ENCODE data around the gene CNBD2.

CNBD2 gene

DNA sequence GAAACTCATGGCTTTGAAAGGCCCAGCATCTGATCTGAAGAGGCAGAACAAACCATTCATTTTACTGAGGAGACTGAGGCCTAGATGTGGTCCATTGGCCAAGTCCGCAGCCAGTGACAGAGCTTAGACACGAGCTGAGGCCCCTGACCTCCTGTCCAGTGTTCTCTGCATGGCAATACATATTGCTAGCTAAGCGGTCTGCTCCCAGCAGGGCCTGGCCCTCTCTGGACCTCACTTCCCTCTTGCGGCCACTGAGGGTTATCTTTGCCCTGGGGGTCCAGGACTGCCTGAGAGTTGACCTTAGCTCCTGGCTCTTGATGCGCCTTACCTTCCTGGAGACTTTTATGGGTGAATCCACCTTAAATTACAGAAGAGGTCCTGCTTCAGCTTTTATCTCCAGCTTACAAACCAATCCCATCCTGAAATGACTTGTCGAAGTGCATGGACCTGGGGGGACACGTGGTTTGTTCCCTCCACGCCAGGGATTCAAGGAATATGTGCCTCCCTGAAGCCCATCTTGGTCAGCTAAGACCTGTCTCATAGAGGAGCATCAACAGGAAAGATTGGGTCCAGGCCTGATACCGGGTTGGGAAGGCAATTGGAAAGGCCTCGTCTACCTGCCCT lies 75.6 kb downstream of the CNBD2 start:
- no peak for TF ChIP-seq SIN3A (IDR thresholded peaks at IDR 0.05; ENCODE audit: borderline replicate concordance, insufficient read depth, low read length)
- no peak for TF ChIP-seq FOXP2 (optimal IDR thresholded peaks at IDR 0.05; ENCODE audit: borderline replicate concordance, extremely low read depth, extremely low read length, insufficient read depth)
- TF ChIP-seq TAF1 (IDR thresholded peaks at IDR 0.05; ENCODE audit: borderline replicate concordance, insufficient read depth, low read length): no peak
- TF ChIP-seq POLR2AphosphoS5 (IDR thresholded peaks at IDR 0.05; ENCODE audit: low read depth, low read length): no peak
- TF ChIP-seq, protein P1, sequence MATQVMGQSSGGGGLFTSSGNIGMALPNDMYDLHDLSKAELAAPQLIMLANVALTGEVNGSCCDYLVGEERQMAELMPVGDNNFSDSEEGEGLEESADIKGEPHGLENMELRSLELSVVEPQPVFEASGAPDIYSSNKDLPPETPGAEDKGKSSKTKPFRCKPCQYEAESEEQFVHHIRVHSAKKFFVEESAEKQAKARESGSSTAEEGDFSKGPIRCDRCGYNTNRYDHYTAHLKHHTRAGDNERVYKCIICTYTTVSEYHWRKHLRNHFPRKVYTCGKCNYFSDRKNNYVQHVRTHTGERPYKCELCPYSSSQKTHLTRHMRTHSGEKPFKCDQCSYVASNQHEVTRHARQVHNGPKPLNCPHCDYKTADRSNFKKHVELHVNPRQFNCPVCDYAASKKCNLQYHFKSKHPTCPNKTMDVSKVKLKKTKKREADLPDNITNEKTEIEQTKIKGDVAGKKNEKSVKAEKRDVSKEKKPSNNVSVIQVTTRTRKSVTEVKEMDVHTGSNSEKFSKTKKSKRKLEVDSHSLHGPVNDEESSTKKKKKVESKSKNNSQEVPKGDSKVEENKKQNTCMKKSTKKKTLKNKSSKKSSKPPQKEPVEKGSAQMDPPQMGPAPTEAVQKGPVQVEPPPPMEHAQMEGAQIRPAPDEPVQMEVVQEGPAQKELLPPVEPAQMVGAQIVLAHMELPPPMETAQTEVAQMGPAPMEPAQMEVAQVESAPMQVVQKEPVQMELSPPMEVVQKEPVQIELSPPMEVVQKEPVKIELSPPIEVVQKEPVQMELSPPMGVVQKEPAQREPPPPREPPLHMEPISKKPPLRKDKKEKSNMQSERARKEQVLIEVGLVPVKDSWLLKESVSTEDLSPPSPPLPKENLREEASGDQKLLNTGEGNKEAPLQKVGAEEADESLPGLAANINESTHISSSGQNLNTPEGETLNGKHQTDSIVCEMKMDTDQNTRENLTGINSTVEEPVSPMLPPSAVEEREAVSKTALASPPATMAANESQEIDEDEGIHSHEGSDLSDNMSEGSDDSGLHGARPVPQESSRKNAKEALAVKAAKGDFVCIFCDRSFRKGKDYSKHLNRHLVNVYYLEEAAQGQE (IDR thresholded peaks at IDR 0.05; ENCODE audit: insufficient read depth in 1 of 2, low read depth in 2 of 2, low read length in 2 of 2): no peak

DNA sequence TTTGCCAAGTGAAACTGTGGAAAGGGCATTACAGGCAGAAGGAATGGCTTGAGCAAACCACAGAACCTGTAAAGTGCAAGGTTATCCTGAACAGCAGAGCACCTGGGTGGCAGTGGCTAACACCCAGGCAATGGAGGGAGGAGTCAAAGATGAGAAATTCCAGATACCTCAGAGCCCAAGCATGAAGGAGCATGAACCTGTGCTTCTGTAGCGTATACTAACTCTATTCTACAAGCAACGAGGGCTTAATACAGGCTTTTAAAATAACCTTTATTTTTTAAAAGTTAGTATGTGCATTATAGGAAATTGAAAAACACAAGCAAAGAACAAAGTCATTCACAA lies 77.0 kb downstream of the CNBD2 start:
- TF ChIP-seq, protein P1 (IDR thresholded peaks at IDR 0.05; ENCODE audit: insufficient read depth in 1 of 2, low read depth in 2 of 2, low read length in 2 of 2): no peak
- no peak for TF ChIP-seq POLR2AphosphoS5 (IDR thresholded peaks at IDR 0.05; ENCODE audit: low read depth, low read length)
- TF ChIP-seq TAF1 (IDR thresholded peaks at IDR 0.05; ENCODE audit: borderline replicate concordance, insufficient read depth, low read length): no peak
- no peak for TF ChIP-seq FOXP2 (optimal IDR thresholded peaks at IDR 0.05; ENCODE audit: borderline replicate concordance, extremely low read depth, extremely low read length, insufficient read depth)
- no peak for TF ChIP-seq SIN3A (IDR thresholded peaks at IDR 0.05; ENCODE audit: borderline replicate concordance, insufficient read depth, low read length)

DNA sequence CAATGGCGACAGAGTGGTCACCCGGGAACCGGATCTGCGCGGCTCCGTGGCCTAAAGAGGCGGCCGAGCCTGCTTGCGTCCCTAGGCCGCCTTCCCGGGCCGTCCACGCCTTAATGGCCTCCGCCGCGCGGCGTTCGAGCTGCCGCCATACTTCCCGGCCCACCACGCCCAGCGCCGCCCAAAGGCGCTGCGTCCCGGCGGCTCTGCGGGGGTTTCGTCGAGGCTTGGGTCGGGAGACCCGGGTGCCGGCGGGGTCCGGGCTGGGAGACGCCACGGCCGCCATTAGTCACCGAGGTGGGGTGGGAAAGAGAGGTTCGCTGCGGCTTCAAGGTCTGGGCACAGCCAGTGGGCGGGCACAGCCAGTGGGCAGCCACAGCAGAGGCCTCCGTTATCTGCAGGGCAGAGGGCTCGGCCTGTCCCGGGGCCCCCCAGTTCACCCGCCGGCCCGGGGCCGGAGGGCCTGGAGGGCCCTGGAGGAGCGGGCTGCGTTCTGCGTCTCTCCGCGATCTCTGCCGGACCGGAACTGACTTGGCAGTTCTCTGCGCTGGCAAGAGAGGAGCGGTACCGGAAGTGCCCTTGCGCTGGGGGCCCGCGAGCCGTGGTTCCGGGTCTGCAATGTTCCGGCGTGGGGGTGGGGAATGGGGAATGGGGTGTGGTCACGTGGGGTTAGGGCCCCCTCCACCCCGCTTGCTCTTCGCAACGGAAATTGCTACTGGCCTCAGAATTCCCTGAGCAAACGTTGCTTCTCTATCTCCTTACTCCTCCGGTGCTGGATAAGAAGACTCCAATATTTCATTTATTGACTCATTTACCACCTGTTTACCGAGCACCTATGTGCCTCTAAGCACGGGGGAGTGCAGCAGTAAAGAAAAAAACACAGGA lies 82.3 kb downstream of the CNBD2 start:
- TF ChIP-seq POLR2AphosphoS5 (IDR thresholded peaks at IDR 0.05; ENCODE audit: low read depth, low read length) (peak; percentile 92), SIN3A (IDR thresholded peaks at IDR 0.05; ENCODE audit: borderline replicate concordance, insufficient read depth, low read length) (peak; percentile 87; the same call in 1 of the 2 replicates), TAF1 (IDR thresholded peaks at IDR 0.05; ENCODE audit: borderline replicate concordance, insufficient read depth, low read length) (peak; percentile 94), FOXP2 (optimal IDR thresholded peaks at IDR 0.05; ENCODE audit: borderline replicate concordance, extremely low read depth, extremely low read length, insufficient read depth) (peak; percentile 93)
- TF ChIP-seq, protein P1 (IDR thresholded peaks at IDR 0.05; ENCODE audit: insufficient read depth in 1 of 2, low read depth in 2 of 2, low read length in 2 of 2): peak in 1 of 2 experiments; percentile 73; a peak in 2 of 4 replicates

DNA sequence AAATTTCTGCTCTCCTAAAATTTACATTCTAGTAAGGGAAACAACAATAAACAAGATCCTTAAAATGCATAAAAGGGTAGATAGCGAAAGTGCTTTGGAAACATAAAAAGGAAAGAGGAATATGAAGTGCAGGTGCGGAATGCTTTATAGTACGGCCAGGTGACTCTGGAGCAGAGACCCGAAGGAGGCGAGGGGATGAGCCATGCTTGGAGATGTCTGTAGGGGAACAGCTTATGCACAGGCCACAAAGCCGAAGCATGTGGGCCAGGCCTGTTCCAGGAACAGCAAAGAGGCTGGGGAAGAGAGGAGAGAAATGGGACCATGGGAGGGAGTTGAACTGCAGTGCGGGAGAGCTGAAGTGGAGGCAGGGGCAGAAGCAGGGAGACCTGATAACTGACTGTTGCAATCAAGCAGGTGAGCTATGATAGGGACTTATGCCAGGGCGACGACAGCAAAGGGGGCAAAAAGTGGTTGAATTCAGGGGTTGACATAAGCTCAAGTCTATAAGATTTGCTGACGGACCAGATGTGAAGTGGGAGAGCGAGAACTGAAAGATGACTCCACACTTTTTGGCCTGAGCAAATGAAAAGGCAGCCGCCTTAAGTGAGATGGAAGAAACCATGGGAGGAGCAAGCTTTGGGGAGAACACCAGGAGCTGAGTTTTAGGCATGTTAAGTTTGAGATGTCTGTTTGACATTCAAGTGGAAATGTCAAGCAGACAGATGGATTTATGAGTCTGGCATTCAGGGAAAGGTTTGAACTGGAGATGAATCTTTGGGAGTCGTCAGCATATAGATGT lies 83.1 kb downstream of the CNBD2 start:
- TF ChIP-seq TAF1 (IDR thresholded peaks at IDR 0.05; ENCODE audit: borderline replicate concordance, insufficient read depth, low read length) (no peak), POLR2AphosphoS5 (IDR thresholded peaks at IDR 0.05; ENCODE audit: low read depth, low read length) (no peak), SIN3A (IDR thresholded peaks at IDR 0.05; ENCODE audit: borderline replicate concordance, insufficient read depth, low read length) (no peak), FOXP2 (optimal IDR thresholded peaks at IDR 0.05; ENCODE audit: borderline replicate concordance, extremely low read depth, extremely low read length, insufficient read depth) (no peak)
- TF ChIP-seq, protein P1 (IDR thresholded peaks at IDR 0.05; ENCODE audit: insufficient read depth in 1 of 2, low read depth in 2 of 2, low read length in 2 of 2): no peak

Measured in PFSK-1 (cell line).